WTC11 (cell line): ENCODE measurements around the gene ZNF677.
"Not testable (repeated sequence)": the region's sequence is repeated elsewhere in the genome, so short reads cannot be mapped to it uniquely, and the experiment has no call there.

ENCODE experiments used
- CTCF ChIP-seq: fragments of 200-600 bp; IDR thresholded peaks from 2 replicates; pipeline ENCODE4 v1.8.0; 2022; ENCODE audit warnings: antibody characterized with exemption
- EMX1 ChIP-seq: fragments of 250-450 bp; sonication (Bioruptor Pico); IDR thresholded peaks from 2 replicates; pipeline ENCODE4 v1.8.0; 2021; ENCODE audit warnings: mild to moderate bottlenecking
- MYBL2 ChIP-seq: sonication (generic); formaldehyde crosslinking; IDR thresholded peaks from 2 replicates; pipeline ENCODE4 v1.8.1; 2023; ENCODE audit warnings: mild to moderate bottlenecking, moderate library complexity, missing genetic modification reagents

- not testable (repeated sequence) for TF ChIP-seq MYBL2 (CRISPR knock-in tag); EMX1 (CRISPR knock-in tag); CTCF
Measured at GRCh38 chr19:53301341-53301740, 46.7 kb upstream of the ZNF677 start.
